ENCODE measurements around the gene DEFB129. TPM values are rescaled to one million over a fixed set of nuclear protein-coding genes. Genes with fewer than 3 reads are reported as not detected.

Gene DEFB129
- total and polyA plus RNA-seq, 2 experiments from 2014 or later = not detected

GRCh38 chr20:215796-216195 lies 11.3 kb upstream of the DEFB129 start:
- no peak overlapping the region for H3K4me2 ChIP-seq
- Mint-ChIP-seq H3K9me3 (no peaks in the 10 kb centered on the region), H3K27ac (no peak overlapping the region), H3K4me3 (no peak overlapping the region), H3K4me1 (no peaks in the 10 kb centered on the region), H3K36me3 (ENCODE audit: low read depth) (no peaks in the 10 kb centered on the region), H3K27me3 (ENCODE audit: insufficient read depth, low read depth, poor library complexity) (no peaks in the 10 kb centered on the region)
- H4K20me1 ChIP-seq (replicated peaks; ENCODE audit: insufficient read depth) = no peaks in the 10 kb centered on the region; the same call in 1 of the 2 replicates
- H3K4me1 ChIP-seq (ENCODE audit: insufficient read depth) = no peaks in the 10 kb centered on the region
- H3K4me3 ChIP-seq = no peak overlapping the region
- TF ChIP-seq REST (IDR thresholded peaks at IDR 0.05; ENCODE audit: unreplicated experiment) (no peak), EZH2 (IDR thresholded peaks at IDR 0.05; ENCODE audit: low read depth, unreplicated experiment) (no peak), ZNF462 (CRISPR knock-in tag; IDR thresholded peaks at IDR 0.05) (no peak), ZNF331 (CRISPR knock-in tag; IDR thresholded peaks at IDR 0.05; ENCODE audit: low read depth) (no peak), ETS1 (IDR thresholded peaks at IDR 0.05) (no peak), CREB1 (CRISPR knock-in tag; IDR thresholded peaks at IDR 0.05; ENCODE audit: low read depth) (no peak), POLR2AphosphoS5 (IDR thresholded peaks at IDR 0.05; ENCODE audit: low read depth) (no peak), JUNB (IDR thresholded peaks at IDR 0.05; ENCODE audit: unreplicated experiment) (no peak), STAT1 (IDR thresholded peaks at IDR 0.05; ENCODE audit: unreplicated experiment) (no peak)
- no peak for DNase-seq (ENCODE audit: low spot score)
- peaks cover 65% of the 10 kb centered on the region for H3K27me3 ChIP-seq (ENCODE audit: insufficient read depth)
- H3K9me2 ChIP-seq (ENCODE audit: insufficient read depth) = no peaks in the 10 kb centered on the region
- H3K27ac ChIP-seq (ENCODE audit: low read depth) = no peak overlapping the region
- H2AFZ ChIP-seq = no peak overlapping the region
- no peaks in the 10 kb centered on the region for H3K79me2 ChIP-seq (replicated peaks; ENCODE audit: insufficient read depth)
- H3F3A ChIP-seq (replicated peaks; ENCODE audit: low read depth) = no peaks in the 10 kb centered on the region
- no peaks in the 10 kb centered on the region for H3K36me3 ChIP-seq (ENCODE audit: insufficient read depth)
- ATAC-seq = no peak

Data from GM23338 (cell line).